SK-N-MC (cell line): ENCODE data around the gene VWDE.

Experiments used
- DNase-seq: peaks from one replicate; pipeline ENCODE4 v3.0.0-alpha.2; 2011; ENCODE audit warnings: low read depth, low spot score
- H3K27ac ChIP-seq: fragments of 200-600 bp; sonication (generic); 2 replicates; pipeline ENCODE4 v1.5.1; 2016; ENCODE audit warnings: mixed run types
- H3K36me3 ChIP-seq: fragments of 200-600 bp; sonication (generic); 2 replicates; pipeline ENCODE4 v1.6.1; 2017; ENCODE audit warnings: antibody characterized with exemption, low read length, mixed read lengths; ENCODE audit not compliant: insufficient read depth
- H3K4me3 ChIP-seq: fragments of 200-600 bp; sonication (generic); 2 replicates; pipeline ENCODE4 v1.5.1; 2016
- H3K9ac ChIP-seq: fragments of 200-600 bp; sonication (generic); 2 replicates; pipeline ENCODE4 v1.8.0; 2017; ENCODE audit warnings: mixed run types, mixed read lengths; ENCODE audit not compliant: insufficient read length
- H3K9me3 ChIP-seq: fragments of 200-600 bp; sonication (generic); 2 replicates; pipeline ENCODE4 v1.6.1; 2017; ENCODE audit warnings: low read depth, mild to moderate bottlenecking, antibody characterized with exemption, low read length, moderate library complexity, mixed read lengths
- EZH2 ChIP-seq: fragments of 200-600 bp; sonication (generic); IDR thresholded peaks from one replicate; pipeline ENCODE4 v1.6.1; 2017; ENCODE audit warnings: antibody characterized with exemption
- FOXP2 ChIP-seq: optimal IDR thresholded peaks from 2 replicates; pipeline ENCODE3; 2011; ENCODE audit warnings: mild to moderate bottlenecking, moderate library complexity; ENCODE audit not compliant: insufficient read depth; ENCODE audit errors: extremely low read length, control extremely low read depth
- POLR2AphosphoS5 ChIP-seq: IDR thresholded peaks from 2 replicates; pipeline ENCODE4 v1.6.1; 2012; ENCODE audit warnings: mild to moderate bottlenecking, low read depth, low read length, borderline replicate concordance

VWDE gene

DNA sequence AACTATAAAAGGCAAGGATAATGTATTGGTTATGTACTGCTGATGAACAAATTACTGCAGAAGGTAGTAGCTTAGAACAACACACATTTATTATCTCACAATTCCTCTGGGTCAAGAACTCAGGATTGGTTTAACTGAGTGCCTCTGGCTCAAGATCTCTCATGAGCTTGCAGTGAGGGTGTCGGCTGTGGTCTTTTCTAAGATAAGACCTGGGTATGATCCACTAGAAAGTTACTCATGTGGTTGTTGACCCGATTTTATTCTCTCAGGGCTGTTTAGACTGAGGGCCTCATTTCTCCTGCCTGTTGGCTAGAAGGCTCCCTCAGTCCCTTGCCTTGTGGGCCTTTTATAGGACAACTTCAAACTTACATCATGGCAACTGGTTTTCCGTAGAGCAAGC is 86.7 kb downstream of the VWDE start:
- Histone ChIP-seq H3K4me3 (no peak overlapping the region), H3K36me3 (no peaks in the 10 kb centered on the region), H3K9ac (no peak overlapping the region), H3K27ac (no peak overlapping the region), H3K9me3 (no peaks in the 10 kb centered on the region)
- TF ChIP-seq FOXP2 = no peak
- no peak for TF ChIP-seq EZH2
- no peak for TF ChIP-seq POLR2AphosphoS5
- no peak for DNase-seq

DNA sequence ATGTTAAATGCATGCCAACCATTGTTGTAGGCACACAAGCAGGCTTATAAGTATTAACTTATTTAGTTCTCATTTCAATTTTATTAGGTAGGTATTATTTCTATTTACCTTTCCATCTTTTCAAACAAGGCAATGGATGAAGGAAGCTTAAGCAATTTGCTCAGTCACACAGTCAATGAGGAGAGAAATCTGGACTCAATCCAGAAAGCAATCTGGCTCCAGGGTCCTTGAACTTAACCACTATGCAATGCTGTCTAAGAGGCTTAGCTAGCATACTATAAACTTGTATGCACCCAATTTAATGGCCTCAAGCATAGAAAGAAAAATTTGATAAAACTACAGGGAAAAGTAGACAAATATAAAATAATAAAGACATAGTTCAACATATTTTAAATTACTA is 88.6 kb downstream of the VWDE start:
- H3K4me3 ChIP-seq = no peak overlapping the region
- H3K9ac ChIP-seq = no peak overlapping the region
- no peak for TF ChIP-seq FOXP2
- TF ChIP-seq EZH2 = no peak
- peak; percentile 24; the same call in 1 of the 2 replicates for TF ChIP-seq POLR2AphosphoS5
- H3K9me3 ChIP-seq = no peaks in the 10 kb centered on the region
- peak overlapping the region; percentile 63; the same call in 1 of the 2 replicates for H3K27ac ChIP-seq
- no peaks in the 10 kb centered on the region for H3K36me3 ChIP-seq
- peak; percentile 72 for DNase-seq

DNA sequence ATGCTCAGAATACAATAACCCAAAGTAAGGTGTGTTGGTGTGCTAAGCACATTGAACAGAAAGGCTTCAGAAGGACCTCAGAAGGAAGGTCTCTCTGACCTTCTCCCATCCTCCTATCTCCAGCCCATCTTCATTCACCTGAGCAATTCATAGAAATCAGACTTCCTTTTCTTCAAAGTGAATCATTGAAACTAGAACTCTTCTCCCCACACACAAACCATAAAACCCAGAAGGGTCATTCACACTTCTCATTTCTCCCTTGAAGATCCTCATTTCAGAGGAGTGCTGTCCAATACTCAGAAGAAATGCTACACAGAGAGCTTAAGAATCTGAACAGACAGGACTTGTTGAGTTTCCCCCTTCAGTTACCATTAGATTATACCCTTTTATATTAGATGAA is 89.5 kb downstream of the VWDE start:
- TF ChIP-seq EZH2 = no peak
- TF ChIP-seq POLR2AphosphoS5 = no peak
- no peak for TF ChIP-seq FOXP2
- Histone ChIP-seq H3K36me3 (no peaks in the 10 kb centered on the region), H3K27ac (no peak overlapping the region), H3K9ac (no peak overlapping the region), H3K4me3 (no peak overlapping the region), H3K9me3 (no peaks in the 10 kb centered on the region)
- no peak for DNase-seq

DNA sequence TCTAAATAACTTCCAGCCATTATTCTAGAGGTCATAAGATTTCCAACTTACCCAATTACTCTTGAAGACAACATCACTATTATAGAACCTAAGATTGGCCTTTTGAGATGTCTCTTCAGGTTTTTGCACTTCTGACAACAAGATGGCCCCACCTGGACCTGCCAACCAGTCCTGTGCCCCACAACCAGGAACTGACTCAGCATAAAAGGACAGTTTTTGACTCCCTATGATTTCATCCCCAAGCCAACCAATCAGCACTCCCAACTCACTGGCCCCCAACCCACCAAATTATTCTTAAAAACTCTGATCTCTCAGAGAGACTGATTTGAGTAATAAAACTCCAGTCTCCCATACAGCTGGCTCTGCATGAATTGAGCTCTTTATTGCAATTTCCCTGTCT is 98.2 kb downstream of the VWDE start:
- no peak overlapping the region for H3K27ac ChIP-seq
- H3K9ac ChIP-seq = no peak overlapping the region
- H3K9me3 ChIP-seq = no peaks in the 10 kb centered on the region
- TF ChIP-seq EZH2 (no peak), FOXP2 (no peak), POLR2AphosphoS5 (no peak)
- H3K36me3 ChIP-seq = no peaks in the 10 kb centered on the region
- no peak overlapping the region for H3K4me3 ChIP-seq
- no peak for DNase-seq

DNA sequence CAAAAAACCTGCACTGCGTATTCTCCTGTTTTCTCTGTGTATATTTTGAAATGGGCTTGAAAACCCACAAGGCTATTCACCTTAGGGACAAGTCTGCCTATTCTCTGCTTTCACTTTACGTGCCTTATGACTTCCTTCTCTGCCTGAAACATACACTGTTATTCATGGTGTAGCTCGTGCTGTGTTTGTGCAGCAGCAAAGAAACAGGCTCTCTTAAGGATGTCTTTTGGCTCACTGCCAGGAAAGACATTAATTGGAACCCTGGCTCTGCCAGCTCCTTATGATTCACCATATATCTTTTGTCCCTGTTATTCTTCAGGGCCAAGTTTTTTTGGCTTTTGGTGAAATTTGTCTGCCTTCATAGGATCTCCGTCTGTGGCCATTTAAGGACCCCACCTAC is 100.2 kb downstream of the VWDE start:
- no peaks in the 10 kb centered on the region for H3K9me3 ChIP-seq
- H3K27ac ChIP-seq = no peak overlapping the region
- no peak for DNase-seq
- H3K36me3 ChIP-seq = no peaks in the 10 kb centered on the region
- TF ChIP-seq FOXP2 (no peak), POLR2AphosphoS5 (no peak), EZH2 (no peak)
- H3K9ac ChIP-seq = no peak overlapping the region
- H3K4me3 ChIP-seq = no peak overlapping the region

DNA sequence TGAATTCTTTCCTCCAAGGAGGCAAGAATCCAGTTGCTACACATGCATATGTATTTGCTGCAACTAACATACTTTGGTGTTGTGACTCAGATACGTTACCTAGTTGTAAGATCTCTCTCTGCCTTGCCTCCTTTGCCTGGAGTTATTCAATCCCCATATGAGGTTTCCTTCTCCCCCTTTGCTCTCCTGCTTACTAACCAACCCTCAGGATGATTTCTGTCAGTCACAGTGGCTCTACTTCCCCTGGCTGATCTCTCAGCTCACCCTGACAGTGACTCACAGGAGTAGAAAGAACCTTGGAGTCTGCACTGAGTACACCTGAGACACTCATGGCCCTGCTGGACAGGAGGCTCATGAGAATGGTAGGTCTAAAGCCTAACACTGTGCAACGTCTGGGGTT is 100.6 kb downstream of the VWDE start:
- Histone ChIP-seq H3K36me3 (no peaks in the 10 kb centered on the region), H3K4me3 (no peak overlapping the region), H3K27ac (no peak overlapping the region), H3K9ac (no peak overlapping the region), H3K9me3 (no peaks in the 10 kb centered on the region)
- DNase-seq = no peak
- no peak for TF ChIP-seq EZH2
- TF ChIP-seq POLR2AphosphoS5 = no peak
- TF ChIP-seq FOXP2 = no peak

DNA sequence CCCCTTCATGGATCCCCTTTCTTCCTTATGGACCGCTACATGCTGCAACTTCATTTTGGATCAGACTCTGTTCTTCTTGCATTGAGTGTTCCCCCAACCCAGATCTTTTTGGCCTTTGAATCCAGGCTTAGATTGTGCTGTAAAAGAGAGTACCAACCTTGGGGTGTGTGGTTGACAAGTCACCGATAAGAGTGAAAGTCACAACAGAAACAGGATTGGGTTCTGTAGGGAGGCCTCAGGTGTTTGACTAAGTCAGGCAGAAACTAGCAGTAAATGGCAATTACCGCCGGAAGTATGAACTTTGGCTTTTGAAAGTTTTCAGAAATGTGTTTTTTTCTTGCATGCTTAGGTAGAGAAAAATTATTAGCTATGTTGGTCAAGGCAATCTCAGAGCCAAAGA is 103.2 kb downstream of the VWDE start:
- TF ChIP-seq POLR2AphosphoS5 = no peak
- Histone ChIP-seq H3K27ac (no peak overlapping the region), H3K4me3 (no peak overlapping the region), H3K36me3 (no peaks in the 10 kb centered on the region), H3K9me3 (no peaks in the 10 kb centered on the region), H3K9ac (no peak overlapping the region)
- DNase-seq = no peak

DNA sequence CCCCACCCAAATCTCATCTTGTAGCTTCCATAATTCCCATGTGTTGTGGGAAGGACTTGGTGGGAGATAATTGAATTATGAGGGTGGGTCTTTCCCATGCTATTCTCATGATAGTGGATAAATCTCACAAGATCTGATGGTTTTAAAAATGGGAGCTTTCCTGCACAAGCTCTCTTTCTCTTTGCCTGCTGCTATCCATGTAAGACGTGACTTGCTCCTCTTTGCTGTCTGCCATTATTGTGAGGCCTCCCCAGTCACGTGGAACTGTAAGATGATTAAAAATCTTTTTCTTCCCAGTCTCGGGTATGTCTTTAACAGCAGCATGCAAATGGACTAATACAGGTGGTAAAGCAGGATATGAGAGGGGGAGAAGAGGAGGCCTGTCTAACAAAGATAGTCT is 104.3 kb downstream of the VWDE start:
- H3K27ac ChIP-seq = no peak overlapping the region
- TF ChIP-seq EZH2 (no peak), POLR2AphosphoS5 (no peak), FOXP2 (no peak)
- H3K36me3 ChIP-seq = no peaks in the 10 kb centered on the region
- no peak for DNase-seq
- no peak overlapping the region for H3K9ac ChIP-seq
- H3K9me3 ChIP-seq = no peaks in the 10 kb centered on the region
- no peak overlapping the region for H3K4me3 ChIP-seq

DNA sequence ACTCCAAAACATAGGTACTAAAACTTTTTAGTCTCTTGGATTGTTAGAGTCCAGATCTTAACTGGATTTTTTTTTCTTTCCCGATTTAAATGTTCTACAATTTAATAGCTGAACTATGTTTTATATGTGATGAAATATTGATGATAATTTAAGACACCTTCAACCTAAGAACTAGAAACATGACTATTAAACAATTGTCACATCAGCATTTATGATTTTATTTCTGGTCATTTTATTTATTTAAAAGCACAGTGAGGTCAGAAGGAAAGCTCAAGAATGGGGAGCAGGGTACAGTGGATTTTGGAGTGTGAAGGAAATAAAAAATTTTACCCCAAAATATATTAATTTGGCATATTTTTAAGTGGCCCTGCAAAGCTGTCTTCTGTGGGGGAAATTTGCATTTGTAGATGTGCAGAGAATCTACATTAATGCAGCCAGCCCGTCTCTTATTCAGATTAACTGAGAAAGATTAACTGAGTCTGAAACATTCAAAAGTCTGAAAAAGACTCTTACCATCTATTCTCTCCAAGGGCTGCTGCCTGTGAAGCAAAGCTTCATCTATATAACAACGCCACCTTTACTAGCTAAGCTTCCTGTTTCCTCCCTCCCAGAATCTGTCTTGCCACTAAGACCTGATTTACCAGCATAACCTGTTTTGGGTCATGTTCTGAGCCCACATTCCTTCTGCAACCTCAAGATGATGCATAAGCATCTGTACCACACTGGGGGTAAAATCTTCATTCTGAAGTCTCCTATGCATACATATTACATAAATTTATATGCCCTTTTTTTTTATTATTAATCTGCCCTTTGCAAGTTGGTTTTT is 106.2 kb downstream of the VWDE start:
- TF ChIP-seq EZH2 (no peak), POLR2AphosphoS5 (no peak), FOXP2 (no peak)
- Histone ChIP-seq H3K9me3 (no peaks in the 10 kb centered on the region), H3K4me3 (no peak overlapping the region), H3K27ac (no peak overlapping the region), H3K9ac (no peak overlapping the region), H3K36me3 (no peaks in the 10 kb centered on the region)
- DNase-seq = no peak
